Measurements from ENCODE around the gene PLPPR3.

DNA sequence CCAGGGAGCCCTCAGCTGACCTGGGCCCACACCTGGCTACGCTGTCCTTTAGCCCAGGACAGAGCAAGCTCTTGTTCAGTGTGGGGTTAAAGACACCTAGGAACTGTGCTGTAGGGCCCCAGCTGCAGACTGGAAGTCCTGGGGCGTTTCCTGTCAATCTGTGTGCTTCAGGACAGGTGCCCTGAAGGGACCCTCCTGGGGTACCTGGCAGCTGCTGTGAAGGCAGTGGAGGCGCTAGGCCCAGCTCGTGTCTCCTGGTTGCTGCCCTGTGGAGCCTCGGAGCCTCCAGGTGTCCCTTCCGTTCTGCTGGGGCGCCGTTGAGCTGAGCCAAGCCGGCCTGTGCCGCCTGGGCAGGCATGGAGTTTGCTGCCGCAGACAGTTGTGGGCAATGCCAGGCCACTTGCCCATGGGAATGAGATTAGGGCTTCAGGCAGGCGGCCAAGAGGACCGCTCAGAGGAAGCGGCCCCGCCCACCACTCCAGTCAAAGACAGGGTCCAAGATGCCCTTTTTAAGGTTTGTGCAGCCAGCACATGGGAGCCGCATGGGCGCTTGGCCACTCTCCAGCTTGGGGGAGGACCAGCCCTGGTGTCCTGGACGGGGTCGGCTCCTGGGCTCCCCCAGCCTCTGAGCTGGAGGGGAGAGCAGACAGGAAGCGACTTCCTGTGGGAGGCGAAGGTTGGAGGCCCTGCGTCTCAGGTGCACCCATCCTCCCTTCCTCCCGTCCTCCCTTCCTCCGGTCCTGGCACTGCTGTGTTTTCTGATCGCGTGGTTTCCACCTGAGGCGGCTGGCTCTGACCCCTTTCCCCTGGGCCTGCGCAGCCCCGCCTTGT lies 20.5 kb downstream of the PLPPR3 start:
- no peak for TF ChIP-seq GATA2 (IDR thresholded peaks at IDR 0.05; ENCODE audit: low read depth, low read length)
- no peak for TF ChIP-seq GATA3 (IDR thresholded peaks at IDR 0.05; ENCODE audit: low read depth, low read length)

Measured in SH-SY5Y (cell line).